ENCODE results near the gene GPR162. TPM values are rescaled to one million over a fixed set of nuclear protein-coding genes. Genes with fewer than 3 reads are reported as not detected.

Gene GPR162
- polyA plus RNA-seq, 1 donor from 2014 or later = 82.8 TPM

GRCh38 chr12:6817098-6817497, 4.5 kb upstream of the GPR162 start:
- no peak overlapping the region for H3K4me3 ChIP-seq (ENCODE audit: low read length)
- TF ChIP-seq SMC3 (conservative IDR thresholded peaks at IDR 0.05; ENCODE audit: poor library complexity) = no peak
- no peak for TF ChIP-seq MXI1 (conservative IDR thresholded peaks at IDR 0.05; ENCODE audit: poor library complexity, severe bottlenecking)
- TF ChIP-seq REST (IDR thresholded peaks at IDR 0.05; ENCODE audit: borderline replicate concordance) = no peak
- TF ChIP-seq EZH2 (IDR thresholded peaks at IDR 0.05; ENCODE audit: borderline replicate concordance, insufficient read depth, low read length, poor library complexity, severe bottlenecking) = no peak
- TF ChIP-seq EP300 (conservative IDR thresholded peaks at IDR 0.05; ENCODE audit: poor library complexity, severe bottlenecking) = no peak
- no peak for TF ChIP-seq POLR2AphosphoS5 (IDR thresholded peaks at IDR 0.05)
- TF ChIP-seq CTCF (IDR thresholded peaks at IDR 0.05; ENCODE audit: poor library complexity, severe bottlenecking) = no peak
- TF ChIP-seq RAD21 (conservative IDR thresholded peaks at IDR 0.05) = no peak
- TF ChIP-seq TAF1 (IDR thresholded peaks at IDR 0.05; ENCODE audit: low read depth) = no peak
- H3K9me3 ChIP-seq (ENCODE audit: low read length) = no peaks in the 10 kb centered on the region
- no peaks in the 10 kb centered on the region for H3K36me3 ChIP-seq (ENCODE audit: insufficient read depth, low read length)
- no peak overlapping the region for H3K27ac ChIP-seq (ENCODE audit: low read length)
- H3K9ac ChIP-seq (ENCODE audit: low read length) = no peak overlapping the region
- peaks cover 15% of the 10 kb centered on the region for H3K79me2 ChIP-seq (replicated peaks; ENCODE audit: insufficient read depth, low read length)
- no peaks in the 10 kb centered on the region for H4K20me1 ChIP-seq (ENCODE audit: insufficient read depth)
- H3K4me2 ChIP-seq (ENCODE audit: low read length) = no peak overlapping the region
- no peak overlapping the region for H2AFZ ChIP-seq (ENCODE audit: low read depth, low read length)
- no peaks in the 10 kb centered on the region for H3K27me3 ChIP-seq (ENCODE audit: insufficient read depth, low read depth, low read length)
- no peaks in the 10 kb centered on the region for H3K9me2 ChIP-seq (ENCODE audit: insufficient read depth, low read length)
- no peaks in the 10 kb centered on the region for H3F3A ChIP-seq (ENCODE audit: insufficient read depth, low read length, poor library complexity, severe bottlenecking)

DNA sequence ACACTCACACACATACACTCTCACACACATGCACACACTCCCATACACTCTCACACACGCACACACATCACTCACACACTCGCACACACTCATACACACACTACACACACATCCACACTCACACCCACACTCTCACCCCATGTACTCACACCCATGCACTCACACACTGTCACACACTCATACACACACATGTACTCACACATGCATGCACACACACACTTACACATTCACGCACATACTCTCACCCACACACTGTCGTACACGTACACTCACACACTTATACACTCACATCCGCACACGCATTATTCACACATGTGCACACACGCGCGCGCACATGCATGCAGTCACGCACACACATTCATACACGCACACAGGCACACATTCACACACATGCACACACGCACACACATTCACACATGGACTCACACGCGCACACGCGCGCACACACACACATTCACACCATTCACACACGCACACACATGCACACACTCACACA, 3.9 kb upstream of the GPR162 start:
- TF ChIP-seq TAF1 (IDR thresholded peaks at IDR 0.05; ENCODE audit: low read depth) (no peak), SMC3 (conservative IDR thresholded peaks at IDR 0.05; ENCODE audit: poor library complexity) (no peak), MXI1 (conservative IDR thresholded peaks at IDR 0.05; ENCODE audit: poor library complexity, severe bottlenecking) (no peak), EZH2 (IDR thresholded peaks at IDR 0.05; ENCODE audit: borderline replicate concordance, insufficient read depth, low read length, poor library complexity, severe bottlenecking) (no peak), REST (IDR thresholded peaks at IDR 0.05; ENCODE audit: borderline replicate concordance) (no peak), RAD21 (conservative IDR thresholded peaks at IDR 0.05) (no peak), EP300 (conservative IDR thresholded peaks at IDR 0.05; ENCODE audit: poor library complexity, severe bottlenecking) (no peak)
- H3K4me2 ChIP-seq (ENCODE audit: low read length) = no peak overlapping the region
- H2AFZ ChIP-seq (ENCODE audit: low read depth, low read length) = no peak overlapping the region
- H4K20me1 ChIP-seq (ENCODE audit: insufficient read depth) = no peaks in the 10 kb centered on the region
- no peak overlapping the region for H3K27ac ChIP-seq (ENCODE audit: low read length)
- H3K36me3 ChIP-seq (ENCODE audit: insufficient read depth, low read length) = no peaks in the 10 kb centered on the region
- H3K79me2 ChIP-seq (replicated peaks; ENCODE audit: insufficient read depth, low read length) = peaks cover 21% of the 10 kb centered on the region
- no peaks in the 10 kb centered on the region for H3K9me2 ChIP-seq (ENCODE audit: insufficient read depth, low read length)
- H3K9me3 ChIP-seq (ENCODE audit: low read length) = no peaks in the 10 kb centered on the region
- H3F3A ChIP-seq (ENCODE audit: insufficient read depth, low read length, poor library complexity, severe bottlenecking) = no peaks in the 10 kb centered on the region
- H3K9ac ChIP-seq (ENCODE audit: low read length) = no peak overlapping the region
- H3K4me3 ChIP-seq (ENCODE audit: low read length) = no peak overlapping the region
- H3K27me3 ChIP-seq (ENCODE audit: insufficient read depth, low read depth, low read length) = no peaks in the 10 kb centered on the region

Measured in neural cell (in vitro differentiated cells).